LNCaP clone FGC (cell line): ENCODE measurements around the gene LSP1.
A peak's percentile ranks its signal among the peaks of the same experiment; 100 is the strongest.

Experiments used
- DNase-seq: peaks from one replicate; pipeline ENCODE4 v3.0.0-alpha.2; 2011; ENCODE audit warnings: low read depth
- H3K4me3 ChIP-seq: 2 replicates; pipeline ENCODE4 v1.5.1; 2011; ENCODE audit warnings: mild to moderate bottlenecking, low read depth, low read length, control low read depth
- CTCF ChIP-seq: IDR thresholded peaks from 2 replicates; pipeline ENCODE4 v1.5.1; 2012; ENCODE audit warnings: mild to moderate bottlenecking; ENCODE audit not compliant: control insufficient read depth, insufficient read depth; ENCODE audit errors: extremely low read depth

The LSP1 gene

DNA sequence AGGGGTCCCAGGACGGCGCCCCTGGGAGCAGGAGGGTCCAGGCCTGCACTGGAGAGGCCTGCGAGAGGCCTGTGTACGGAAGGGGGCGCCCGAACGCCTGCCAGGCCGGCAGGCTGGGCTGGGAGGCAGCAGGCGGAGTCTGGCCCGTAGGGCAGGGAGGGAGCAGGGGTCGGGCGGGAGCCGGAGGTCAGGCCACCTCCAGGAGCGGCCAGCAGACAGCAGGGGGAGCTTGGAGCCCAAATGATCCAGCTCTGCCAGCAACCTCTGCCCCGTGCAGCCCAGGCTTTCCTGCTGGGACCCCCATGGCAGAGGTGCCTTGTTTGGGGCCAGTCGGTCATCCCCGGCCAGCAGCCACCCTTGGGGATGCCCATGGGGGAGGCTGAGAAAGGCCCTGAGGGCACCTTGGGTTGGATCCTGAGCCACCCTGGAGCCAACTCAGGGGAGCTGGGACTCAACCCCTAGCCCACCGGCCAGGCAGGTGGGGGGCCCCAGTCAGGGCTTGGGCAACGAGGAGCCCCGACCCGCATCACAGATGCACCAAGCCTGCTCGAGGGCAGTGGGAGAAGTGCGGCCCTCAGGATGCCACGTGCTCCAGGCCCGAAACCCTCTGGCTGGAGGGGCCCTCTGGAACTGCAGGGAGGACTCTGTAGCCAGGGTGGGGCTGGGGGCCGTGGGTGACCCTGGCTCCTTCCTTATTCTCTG lies 27.7 kb upstream of the LSP1 start:
- no peak for DNase-seq
- TF ChIP-seq CTCF, result peak; percentile 54
- H3K4me3 ChIP-seq, result no peak overlapping the region

- no peak overlapping the region for H3K4me3 ChIP-seq
- TF ChIP-seq CTCF, result no peak
- no peak for DNase-seq
Observed at GRCh38 chr11:1825785-1826451, 27.0 kb upstream of the LSP1 start.

- no peak overlapping the region for H3K4me3 ChIP-seq
- DNase-seq, result no peak
- peak; percentile 17; the same call in 1 of the 2 replicates for TF ChIP-seq CTCF
Observed at GRCh38 chr11:1826552-1827094, 26.3 kb upstream of the LSP1 start.

- TF ChIP-seq CTCF, result no peak
- no peak for DNase-seq
- H3K4me3 ChIP-seq, result no peak overlapping the region
Observed at GRCh38 chr11:1827095-1827813, 25.6 kb upstream of the LSP1 start.

DNA sequence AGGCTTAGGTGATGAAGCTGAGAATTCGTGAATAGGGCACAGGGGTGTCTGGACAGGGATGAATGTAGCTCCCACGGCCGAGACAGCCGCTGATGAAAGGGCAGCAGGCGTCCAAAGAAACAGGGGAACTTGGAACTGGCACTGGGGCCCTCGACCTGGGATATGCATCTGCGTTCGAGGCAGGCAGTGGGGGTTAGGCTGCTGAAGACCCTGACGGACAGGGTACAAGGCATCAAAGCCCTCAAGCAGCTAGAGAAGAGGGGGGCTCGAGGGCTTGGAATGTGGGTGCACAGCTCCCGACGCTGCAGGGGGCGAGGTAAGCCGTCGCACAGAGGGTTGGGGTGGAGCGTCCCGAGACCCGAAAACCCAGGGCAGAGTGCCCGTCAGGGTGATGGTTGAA lies 25.0 kb upstream of the LSP1 start:
- no peak for TF ChIP-seq CTCF
- no peak overlapping the region for H3K4me3 ChIP-seq
- DNase-seq, result no peak

DNA sequence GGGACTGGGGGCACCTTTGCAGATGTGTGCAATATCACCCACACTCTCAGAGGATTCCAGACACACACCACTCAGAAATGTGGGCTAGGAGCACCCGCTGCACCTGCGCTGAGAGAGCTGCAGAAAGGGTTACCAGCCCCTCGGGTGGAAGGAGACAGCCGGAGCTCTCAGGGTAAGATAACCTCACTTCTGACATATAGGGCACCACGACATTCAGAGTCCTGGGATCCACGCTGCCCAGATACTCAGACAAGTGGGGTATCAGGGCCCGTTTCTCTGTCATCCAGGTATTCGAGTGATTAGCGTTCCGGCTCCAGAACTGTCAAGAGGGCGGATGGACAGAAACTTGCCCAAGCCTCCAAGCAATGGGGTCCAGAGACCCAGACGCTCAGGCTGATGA lies 24.3 kb upstream of the LSP1 start:
- H3K4me3 ChIP-seq, result no peak overlapping the region
- no peak for DNase-seq

More for the DNA sequence above, 24.3 kb upstream of the LSP1 start:
- no peak for TF ChIP-seq CTCF
